HepG2 (cell line): ENCODE data around the gene HMGN1. TPM values are rescaled to one million over a fixed set of nuclear protein-coding genes. Genes with fewer than 3 reads are reported as not detected.
A peak's percentile ranks its signal among the peaks of the same experiment; 100 is the strongest.

Source experiments
- ATAC-seq: fragments of 200-7000 bp; cut with Tn5 transposase; 3 replicates; pipeline ENCODE4 v1.9.1; 2020; ENCODE audit warnings: mild to moderate bottlenecking, moderate library complexity
- BruUV-seq: library from RNA; stranded (reverse); fragments of 400-500 nt; replicated peaks from 2 replicates; lab custom pipeline; 2021; lab: Mats Ljungman, UMichigan
- CTCF ChIA-PET: fragments of 300-600 bp; formaldehyde crosslinking; extraction: SDS; loops from one replicate; lab custom pipeline; 2021; ENCODE audit warnings: low total read pairs, inconsistent platforms, low intra/inter-chr PET ratio; lab: Yijun Ruan, JAX
- POLR2A ChIA-PET: fragments of 350-600 bp; sonication (Branson Sonifier 250); formaldehyde crosslinking; loops from one replicate; lab custom pipeline; 2020; ENCODE audit warnings: antibody characterized with exemption, inconsistent platforms; lab: Yijun Ruan, JAX
- DNase-seq: peaks from one replicate; pipeline ENCODE4 v3.0.0-alpha.2; 2015; ENCODE audit warnings: low spot score
- FAIRE-seq: peaks from 3 replicates; lab custom pipeline; 2011; peaks lifted over from hg19 to GRCh38; lab: Jason Lieb, UNC
- H2AFZ ChIP-seq: one replicate; pipeline ENCODE4 v1.6.1; 2011; ENCODE audit warnings: low read length, inconsistent platforms
- H3K27ac ChIP-seq: fragments of 300-600 bp; 3 replicates; pipeline ENCODE4 v1.8.0; 2011; ENCODE audit warnings: mixed run types, mild to moderate bottlenecking, mixed read lengths, low read length, inconsistent platforms; ENCODE audit not compliant: insufficient read depth; ENCODE audit errors: extremely low read length
- H3K27me3 ChIP-seq, 2 experiments: fragments of 200-600 bp in 1 of 2; 2 replicates in 1 of 2; 3 replicates in 1 of 2; pipeline versions ENCODE4 v1.6.0 to v1.8.0; 2011; ENCODE audit warnings: low read length in 2 of 2, mild to moderate bottlenecking in 2 of 2, moderate library complexity in 2 of 2, inconsistent platforms in 1 of 2; ENCODE audit not compliant: insufficient read depth in 2 of 2, control insufficient read depth in 1 of 2
- H3K36me3 ChIP-seq, 2 experiments: fragments of 200-600 bp in 1 of 2; replicated peaks in 1 of 2; 2 replicates in 1 of 2; 3 replicates in 1 of 2; pipeline versions ENCODE4 v1.5.1 to v1.8.0; 2011; ENCODE audit warnings: low read length in 2 of 2, inconsistent platforms in 1 of 2; ENCODE audit not compliant: insufficient read depth in 2 of 2, control insufficient read depth in 1 of 2
- H3K4me1 ChIP-seq: 2 replicates; pipeline ENCODE4 v1.5.1; 2012; ENCODE audit warnings: low read length, inconsistent platforms; ENCODE audit not compliant: insufficient read depth
- H3K4me2 ChIP-seq: 2 replicates; pipeline ENCODE4 v1.6.0; 2011; ENCODE audit warnings: low read depth, low read length, inconsistent platforms
- H3K4me3 ChIP-seq, 3 experiments: fragments of 200-600 bp in 1 of 3; sonication (generic), shearing (Covaris generic) in 1 of 3; replicated peaks in 1 of 3; 2 replicates each; pipeline ENCODE4 v1.5.1; 2011 to 2016; ENCODE audit warnings: low read length in 3 of 3, inconsistent platforms in 2 of 3, low read depth in 2 of 3, mild to moderate bottlenecking in 2 of 3, control low read depth in 1 of 3, mixed read lengths in 1 of 3; ENCODE audit not compliant: insufficient read depth in 1 of 3
- H3K79me2 ChIP-seq: one replicate; pipeline ENCODE4 v1.6.1; 2011; ENCODE audit warnings: low read length, inconsistent platforms; ENCODE audit not compliant: insufficient read depth
- H3K9ac ChIP-seq: 2 replicates; pipeline ENCODE4 v1.6.0; 2011; ENCODE audit warnings: mild to moderate bottlenecking, low read depth, low read length, inconsistent platforms; ENCODE audit not compliant: insufficient read depth
- H3K9me3 ChIP-seq: 2 replicates; pipeline ENCODE4 v1.5.1; 2012; ENCODE audit warnings: mild to moderate bottlenecking, low read length
- H4K20me1 ChIP-seq: 2 replicates; pipeline ENCODE4 v1.6.0; 2011; ENCODE audit warnings: inconsistent platforms, mild to moderate bottlenecking, low read length, moderate library complexity; ENCODE audit not compliant: insufficient read depth
- AGO2 ChIP-seq: fragments of 200-400 bp; formaldehyde crosslinking; optimal IDR thresholded peaks from 2 replicates; pipeline ENCODE3; 2017; ENCODE audit warnings: mild to moderate bottlenecking, low read depth, low read length, moderate library complexity
- ARID5B ChIP-seq: IDR thresholded peaks from 2 replicates; pipeline ENCODE4 v1.4.0; 2020; ENCODE audit warnings: mild to moderate bottlenecking, missing genetic modification reagents
- CHCHD3 ChIP-seq: sonication (generic); formaldehyde crosslinking; IDR thresholded peaks from 2 replicates; pipeline ENCODE4 v1.8.0; 2022; ENCODE audit warnings: mild to moderate bottlenecking, missing genetic modification reagents, moderate library complexity
- CTCF ChIP-seq: sonication (generic); formaldehyde crosslinking; IDR thresholded peaks from 2 replicates; pipeline ENCODE4 v1.5.0; 2020; ENCODE audit warnings: mild to moderate bottlenecking, missing genetic modification reagents, moderate library complexity
- HIVEP1 ChIP-seq: sonication (generic); formaldehyde crosslinking; IDR thresholded peaks from 2 replicates; pipeline ENCODE4 v1.4.0; 2020; ENCODE audit warnings: mild to moderate bottlenecking, missing genetic modification reagents
- NR0B2 ChIP-seq: sonication (generic); formaldehyde crosslinking; IDR thresholded peaks from 2 replicates; pipeline ENCODE4 v1.4.0; 2020; ENCODE audit warnings: mild to moderate bottlenecking, missing genetic modification reagents
- RAD21 ChIP-seq: fragments of 450-650 bp; formaldehyde crosslinking; IDR thresholded peaks from 2 replicates; pipeline ENCODE4 v1.5.0; 2020; ENCODE audit warnings: mild to moderate bottlenecking
- SAP130 ChIP-seq: IDR thresholded peaks from 2 replicates; pipeline ENCODE4 v1.6.1; 2016; ENCODE audit warnings: low read depth
- STAG1 ChIP-seq: sonication (generic); formaldehyde crosslinking; IDR thresholded peaks from 2 replicates; pipeline ENCODE4 v1.4.0; 2020; ENCODE audit warnings: missing genetic modification reagents
- ZNF605 ChIP-seq: sonication (generic); formaldehyde crosslinking; IDR thresholded peaks from 2 replicates; pipeline ENCODE4 v1.8.0; 2022; ENCODE audit warnings: mild to moderate bottlenecking, missing genetic modification reagents
- whole genome bisulfite sequencing: methylation state at CpG from one replicate; pipeline ENCODE4 v1.1.6; 2017; ENCODE audit warnings: low lambda C conversion rate; 5-methylcytosine and 5-hydroxymethylcytosine counted together
- in situ Hi-C: cut with HindIII; loops from 2 replicates; pipeline ENCODE4 v1.10.0; 2017; ENCODE audit warnings: low pct_unique_long_range_greater_than_20kb; ENCODE audit not compliant: extremely low pct_ligation_motif_present
- intact Hi-C: fragments of 100-400 bp; cut with micrococcal nuclease; formaldehyde crosslinking; loops from one replicate; pipeline ENCODE4 v1.10.0; 2022; ENCODE audit not compliant: unreplicated experiment
- polyA plus RNA-seq, 8 experiments: library from polyadenylated mRNA; depleted of rRNA in 3 of 8; stranded (reverse) in 7 of 8; unstranded in 1 of 8; fragments of >200 nt; fragmentation: Illumina TruSeq in 4 of 8; extraction: Trizol in 4 of 8; gene quantifications; 2 replicates each; pipeline versions ENCODE4 v1.2.1 to v1.2.3, GENCODE V29; 2011 to 2016; ENCODE audit warnings: low read depth in 4 of 8, missing spikeins in 1 of 8, mixed read lengths in 1 of 8; ENCODE audit not compliant: insufficient read depth in 1 of 8
- total RNA-seq, 5 experiments: library from RNA; depleted of rRNA; stranded (reverse); fragments of >200 nt; fragmentation: Illumina TruSeq; extraction: Trizol; gene quantifications; 2 replicates each; pipeline ENCODE4 v1.2.3, GENCODE V29; 2016; ENCODE audit warnings: low read depth in 1 of 5

Gene HMGN1
- total and polyA plus RNA-seq, 2 of the 13 experiments (the other 11 are each of a cell fraction or from before 2014, with no cell fraction given) = 104 to 286 TPM

GRCh38 chr21:39339231-39339630 is 9.7 kb downstream of the HMGN1 start:
- ChIA-PET CTCF (no interaction called here), POLR2A (interaction anchor here (1.3 kb wide), 2 partner anchors 9 to 46 kb away, joined by 3 to 4 read pairs; partner anchors contain the start of gene HMGN1)
- Histone ChIP-seq H3K9ac (no peak overlapping the region), H2AFZ (no peak overlapping the region), H3K36me3 (peaks cover 2 to 20% of the 10 kb centered on the region in 2 experiments; a peak in 4 of 5 replicates), H3K27ac (no peak overlapping the region), H3K4me3 (no peak overlapping the region), H4K20me1 (no peaks in the 10 kb centered on the region), H3K27me3 (no peaks in the 10 kb centered on the region), H3K79me2 (no peaks in the 10 kb centered on the region), H3K9me3 (no peaks in the 10 kb centered on the region), H3K4me2 (no peak overlapping the region), H3K4me1 (peaks cover 7% of the 10 kb centered on the region)
- TF ChIP-seq CHCHD3 (CRISPR knock-in tag) (no peak), NR0B2 (CRISPR knock-in tag) (no peak), HIVEP1 (CRISPR knock-in tag) (no peak), ZNF605 (CRISPR knock-in tag) (no peak), AGO2 (no peak)
- no TSS peak for BruUV-seq
- in situ Hi-C loops (no loop called here), intact Hi-C loops (no loop called here)
- WGBS = 86% methylated on average over 2 of the region's 2 CpGs
- no peak for FAIRE-seq
- DNase-seq = no peak
- ATAC-seq = no peak

- H3K27me3 ChIP-seq = no peaks in the 10 kb centered on the region
- peak overlapping the region in 1 of 3 experiments; percentile 57; a peak in 3 of 6 replicates for H3K4me3 ChIP-seq
- TF ChIP-seq CTCF (CRISPR knock-in tag) (peak; percentile 77), SAP130 (CRISPR knock-in tag) (peak; percentile 31; the same call in 1 of the 2 replicates), ARID5B (CRISPR knock-in tag) (0 out of 2 replicates have a peak, but pooled peaks have one; percentile 29), RAD21 (CRISPR knock-in tag) (peak; percentile 66; the same call in 1 of the 2 replicates), STAG1 (CRISPR knock-in tag) (peak; percentile 73)
These were observed 12.4 kb downstream of the HMGN1 start for GRCh38 chr21:39336457-39337008.

More at GRCh38 chr21:39336457-39337008, 12.4 kb downstream of the HMGN1 start:
- intact Hi-C loops (loop anchor here (1.0 kb wide), 2 partner anchors 52 to 105 kb away; no protein-coding TSS in a partner anchor), in situ Hi-C loops (no loop called here)
- Histone ChIP-seq H3K27ac (no peak overlapping the region), H4K20me1 (no peaks in the 10 kb centered on the region), H3K36me3 (peaks cover 0 to 4% of the 10 kb centered on the region in 2 experiments; a peak in 1 of 5 replicates), H3K79me2 (no peaks in the 10 kb centered on the region), H3K4me1 (peaks cover 18% of the 10 kb centered on the region), H2AFZ (no peak overlapping the region), H3K9me3 (no peaks in the 10 kb centered on the region), H3K9ac (no peak overlapping the region), H3K4me2 (peak overlapping the region; percentile 75)
- DNase-seq (peak; percentile 68), FAIRE-seq (peak; percentile 56), ATAC-seq (peak; percentile 97)
- BruUV-seq = no TSS peak
- ChIA-PET CTCF (interaction anchor here (1.6 to 2.7 kb wide), 2 partner anchors 52 to 105 kb away, joined by 15 to 17 read pairs; no protein-coding TSS in a partner anchor), POLR2A (interaction anchor here (0.8 to 1.5 kb wide), 4 partner anchors 12 to 51 kb away, joined by 3 to 6 read pairs (median 4); partner anchors contain the start of gene HMGN1)
- WGBS = 8% methylated on average over 13 of the region's 13 CpGs
